Measurements from ENCODE around the gene TMEM151B. TPM values are rescaled to one million over a fixed set of nuclear protein-coding genes. Genes with fewer than 3 reads are reported as not detected.

TMEM151B gene
- polyA plus RNA-seq, 12 donors, result 0.15 to 2.8 (median 0.38) TPM; not detected in 2

DNA sequence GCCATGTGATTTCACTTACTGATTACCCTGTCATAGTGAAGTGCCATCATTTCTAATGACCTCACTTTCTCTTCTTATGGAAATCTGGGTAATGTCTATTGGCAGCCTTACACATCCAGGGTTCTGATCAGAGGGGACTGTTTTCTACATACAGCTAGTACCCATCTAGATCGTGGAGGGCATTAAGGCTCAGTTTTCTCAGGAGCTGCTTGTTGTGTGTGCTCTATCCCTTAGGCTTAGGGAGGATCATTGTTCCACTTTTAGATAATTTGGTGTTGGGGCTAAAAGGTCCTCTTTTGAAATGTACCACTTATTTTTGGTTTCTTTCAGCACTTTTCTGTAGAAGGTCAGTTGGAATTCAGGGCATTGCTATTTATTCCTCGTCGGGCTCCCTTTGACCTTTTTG is 19.5 kb upstream of the TMEM151B start:
- DNase-seq, result no peak

GRCh38 chr6:44251576-44252524 is 18.4 kb upstream of the TMEM151B start:
- DNase-seq, result no peak

- DNase-seq, result no peak
These were observed 16.7 kb upstream of the TMEM151B start for GRCh38 chr6:44253307-44254101.

- DNase-seq, result no peak
These were observed 15.8 kb upstream of the TMEM151B start for GRCh38 chr6:44254191-44255104.

GRCh38 chr6:44255105-44255808 is 15.0 kb upstream of the TMEM151B start:
- no peak for DNase-seq

DNA sequence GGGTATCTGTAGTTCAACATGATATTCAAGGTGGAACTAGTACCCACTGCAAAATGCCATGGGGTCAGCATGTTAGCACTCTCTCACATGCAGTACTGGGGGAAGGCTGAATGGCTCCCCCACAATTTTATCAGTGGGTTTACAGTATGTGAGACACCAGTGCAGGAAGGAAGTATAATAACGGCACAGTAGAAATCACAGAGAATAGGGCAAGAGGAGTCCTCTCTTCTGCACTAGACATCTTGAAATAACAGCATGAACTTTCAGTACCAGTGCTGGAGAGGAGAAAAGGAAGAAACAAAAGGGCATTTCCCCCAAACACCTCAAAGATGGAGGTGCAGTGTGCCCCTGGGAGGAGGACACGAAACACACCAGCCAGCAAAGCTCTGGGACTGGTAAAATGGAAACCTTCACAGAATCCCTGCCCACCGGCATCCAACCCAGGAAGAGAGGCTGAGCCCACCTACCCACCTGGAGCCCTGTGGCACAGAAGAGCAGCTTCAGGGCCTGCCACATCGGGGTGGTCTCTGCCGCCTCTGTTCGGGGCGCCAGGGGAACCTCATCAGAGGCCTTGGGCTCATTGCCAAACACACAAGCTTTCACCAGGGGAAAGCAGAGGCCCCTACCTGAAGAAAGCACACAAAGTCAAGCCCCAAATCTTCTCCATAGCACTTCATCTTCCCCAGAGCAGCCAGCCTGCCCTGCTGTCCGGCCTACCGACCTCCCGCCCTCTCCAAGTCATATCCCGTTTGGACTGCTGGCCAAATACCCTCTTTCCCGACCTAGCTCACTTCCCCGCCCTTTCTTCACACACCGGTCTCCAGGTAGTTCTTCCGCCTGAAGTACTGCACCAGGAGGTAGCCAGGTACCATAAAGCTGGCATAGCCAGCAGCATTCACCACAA is 14.1 kb upstream of the TMEM151B start:
- no peak for DNase-seq

DNA sequence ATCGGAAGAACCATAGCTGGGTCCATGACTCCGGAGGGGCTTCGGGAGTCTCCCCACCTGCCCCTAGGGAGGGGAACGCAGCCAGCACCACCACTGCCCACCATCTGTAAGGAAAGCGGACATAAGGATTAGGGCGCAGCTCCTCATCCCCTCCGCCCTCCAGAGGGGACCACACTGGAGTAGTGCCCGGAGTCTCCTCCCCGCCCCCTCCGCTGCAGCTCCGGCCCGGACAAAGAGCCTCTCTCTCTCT is 13.6 kb upstream of the TMEM151B start:
- no peak for DNase-seq

- DNase-seq, result peak; percentile 60
These were observed 13.1 kb upstream of the TMEM151B start, which contains the start of gene SLC35B2 for GRCh38 chr6:44257025-44257752. Gene SLC35B2 (minus strand): TSS chr6:44257528. CDS start chr6:44257410, 118 bp downstream.

DNA sequence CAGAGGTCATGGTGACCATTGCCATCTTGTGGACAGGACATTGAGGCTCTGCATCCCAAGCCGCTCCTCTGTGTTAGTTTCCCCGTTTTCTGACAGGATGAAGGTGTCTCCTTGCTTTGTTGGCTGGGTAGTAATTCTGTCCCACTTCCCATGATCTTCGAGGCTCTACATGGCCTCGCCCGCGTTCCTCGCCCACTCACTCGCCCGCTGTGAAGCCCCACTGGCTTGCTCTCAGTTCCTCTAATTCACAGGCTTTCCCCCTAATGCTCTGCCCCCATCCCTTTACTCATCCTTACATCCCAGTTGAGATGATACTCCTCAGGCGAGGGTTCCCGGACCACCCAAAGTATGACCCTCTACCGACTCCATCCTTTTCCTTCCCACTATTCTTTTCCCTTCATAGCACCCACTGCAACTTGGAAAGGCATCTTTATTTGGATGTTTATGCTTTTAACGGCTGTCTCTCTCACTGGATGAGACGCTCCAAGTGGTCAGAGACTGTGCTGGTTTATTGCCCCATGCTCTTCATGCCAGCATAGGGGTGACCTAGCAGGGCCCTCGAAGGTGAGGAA is 12.4 kb upstream of the TMEM151B start:
- no peak for DNase-seq

- no peak for DNase-seq
These were observed 11.9 kb upstream of the TMEM151B start for GRCh38 chr6:44258325-44258863.

- DNase-seq, result no peak
These were observed 11.3 kb upstream of the TMEM151B start for GRCh38 chr6:44258921-44259320.

GRCh38 chr6:44260011-44260410 is 10.2 kb upstream of the TMEM151B start:
- no peak for DNase-seq

GRCh38 chr6:44260451-44261297 is 9.6 kb upstream of the TMEM151B start:
- no peak for DNase-seq

DNA sequence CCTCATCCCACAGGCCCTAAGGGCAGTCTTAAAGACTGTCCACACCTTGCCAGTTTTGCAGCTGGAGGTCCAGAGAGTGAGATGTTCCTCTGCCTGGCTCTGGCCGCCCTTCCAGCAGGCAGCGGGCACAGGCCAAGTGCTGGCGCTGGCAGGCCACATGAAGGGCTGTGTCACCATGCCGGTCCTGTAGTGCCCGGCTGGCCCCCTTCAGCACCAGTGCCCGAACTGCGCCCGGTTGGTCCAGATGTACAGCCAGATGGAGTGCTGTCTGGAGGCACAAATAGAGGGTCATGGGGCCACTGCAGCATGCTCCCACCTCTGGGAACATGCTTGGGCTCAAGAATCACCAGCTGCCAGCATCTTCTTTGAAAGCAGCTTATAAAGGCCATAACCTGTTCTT is 8.7 kb upstream of the TMEM151B start:
- DNase-seq, result no peak

DNA sequence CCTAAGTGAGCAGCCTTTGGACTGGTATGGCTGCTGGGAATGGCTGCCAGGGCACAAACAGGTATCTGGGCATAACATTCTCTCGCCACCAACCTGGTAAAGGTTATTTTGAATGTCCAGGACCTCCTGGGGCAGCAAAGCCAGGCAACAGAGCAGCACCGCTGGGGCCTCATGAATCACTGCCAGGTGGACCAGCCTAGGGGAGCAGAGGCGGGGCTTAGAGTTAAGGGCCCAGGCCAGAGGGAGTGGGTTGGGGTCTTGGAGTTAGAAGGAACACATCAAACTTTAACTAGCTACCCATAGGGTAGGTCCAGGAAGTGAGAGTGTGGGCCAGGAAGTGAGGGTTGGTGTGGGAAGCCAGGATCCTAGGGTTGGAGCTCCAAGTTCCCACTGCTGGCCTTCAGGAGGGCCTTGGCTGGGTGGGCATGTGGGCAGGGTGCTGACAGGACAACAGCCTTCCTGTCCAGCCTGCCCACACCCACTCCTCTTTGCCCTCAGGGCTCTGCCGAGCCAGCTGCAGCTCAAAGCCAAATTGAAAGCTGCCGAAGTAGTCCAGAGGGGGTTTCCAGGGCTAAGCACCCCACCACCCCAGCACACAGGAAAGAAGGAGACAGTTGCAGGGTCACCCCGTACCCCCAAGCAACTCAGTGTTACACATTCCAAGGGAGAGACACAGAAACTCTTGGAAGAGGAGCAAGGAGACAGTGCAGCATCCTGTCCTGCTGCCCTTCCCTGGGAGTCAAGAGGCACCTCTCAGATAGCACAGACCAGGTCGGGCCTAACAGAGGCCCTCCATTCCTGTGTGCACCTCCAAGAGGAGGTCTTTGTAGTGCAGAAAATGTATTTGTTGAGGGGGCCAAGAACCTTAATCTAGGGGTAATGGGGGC is 7.5 kb upstream of the TMEM151B start:
- DNase-seq, result no peak

GRCh38 chr6:44263354-44264100 is 6.7 kb upstream of the TMEM151B start:
- DNase-seq, result no peak

Measured in muscle of arm (tissue), 12 donors.